Liver (tissue), 9 donors: ENCODE data around the gene CALML5. TPM values are rescaled to one million over a fixed set of nuclear protein-coding genes. Genes with fewer than 3 reads are reported as not detected.

Experiments used
- DNase-seq: peaks from one replicate; pipeline ENCODE4 v3.0.0-alpha.2; 2017; ENCODE audit warnings: low spot score
- H3K27ac ChIP-seq, 2 donors: one replicate each; pipeline ENCODE4 v1.7.0; 2013; ENCODE audit warnings: inconsistent platforms in 2 of 2, low read length in 2 of 2, control low read depth in 1 of 2, low read depth in 1 of 2, mild to moderate bottlenecking in 1 of 2
- H3K27me3 ChIP-seq, 4 donors: one replicate each; pipeline versions ENCODE4 v1.6.1 to v1.7.0; 2013; ENCODE audit warnings: low read length in 3 of 4, inconsistent platforms in 1 of 4, mild to moderate bottlenecking in 1 of 4, moderate library complexity in 1 of 4; ENCODE audit not compliant: control insufficient read depth in 4 of 4, insufficient read depth in 4 of 4
- H3K36me3 ChIP-seq, 4 donors: one replicate each; pipeline versions ENCODE4 v1.6.1 to v1.7.0; 2013; ENCODE audit warnings: low read length in 3 of 4, mild to moderate bottlenecking in 3 of 4, low read depth in 1 of 4, moderate library complexity in 1 of 4; ENCODE audit not compliant: control insufficient read depth in 4 of 4, insufficient read depth in 3 of 4
- H3K4me1 ChIP-seq, 4 donors: one replicate each; pipeline versions ENCODE4 v1.6.1 to v1.7.0; 2013; ENCODE audit warnings: low read length in 3 of 4, mild to moderate bottlenecking in 3 of 4, moderate library complexity in 1 of 4; ENCODE audit not compliant: control insufficient read depth in 4 of 4, insufficient read depth in 4 of 4
- H3K4me3 ChIP-seq, 3 donors: one replicate each; pipeline versions ENCODE4 v1.6.1 to v1.7.0; 2013; ENCODE audit warnings: low read length in 3 of 3, control low read depth in 1 of 3, low read depth in 1 of 3, mild to moderate bottlenecking in 1 of 3
- H3K9ac ChIP-seq, 2 donors: one replicate each; pipeline ENCODE4 v1.7.0; 2013; ENCODE audit warnings: low read length in 2 of 2, mild to moderate bottlenecking in 2 of 2, moderate library complexity in 2 of 2, control low read depth in 1 of 2, low read depth in 1 of 2
- H3K9me3 ChIP-seq, 4 donors: one replicate each; pipeline versions ENCODE4 v1.6.1 to v1.7.0; 2013; ENCODE audit warnings: low read length in 3 of 4; ENCODE audit not compliant: control insufficient read depth in 4 of 4
- EGR1 ChIP-seq, 2 donors: IDR thresholded peaks; 2 replicates each; pipeline ENCODE4 v1.6.1; 2016 to 2018; ENCODE audit warnings: antibody characterized with exemption in 2 of 2, low read depth in 2 of 2
- FOXA1 ChIP-seq: IDR thresholded peaks from 2 replicates; pipeline ENCODE4 v1.6.1; 2016; ENCODE audit warnings: antibody characterized with exemption
- FOXA2 ChIP-seq: IDR thresholded peaks from 2 replicates; pipeline ENCODE4 v1.6.1; 2016; ENCODE audit warnings: antibody characterized with exemption
- GABPA ChIP-seq, 2 donors: IDR thresholded peaks in 1 of 2; conservative IDR thresholded peaks in 1 of 2; 2 replicates each; pipeline ENCODE4 v1.6.1; 2016; ENCODE audit warnings: antibody characterized with exemption in 2 of 2, mild to moderate bottlenecking in 1 of 2, moderate library complexity in 1 of 2
- HNF4A ChIP-seq, 2 donors: conservative IDR thresholded peaks; 2 replicates each; pipeline ENCODE4 v1.6.1; 2016; ENCODE audit warnings: antibody characterized with exemption in 2 of 2, mild to moderate bottlenecking in 2 of 2
- HNF4G ChIP-seq: IDR thresholded peaks from 2 replicates; pipeline ENCODE4 v1.6.1; 2016; ENCODE audit warnings: antibody characterized with exemption
- NR2F2 ChIP-seq: IDR thresholded peaks from 2 replicates; pipeline ENCODE4 v1.6.1; 2016; ENCODE audit warnings: antibody characterized with exemption
- RAD21 ChIP-seq, 2 donors: IDR thresholded peaks; 2 replicates each; pipeline ENCODE4 v1.6.1; 2016; ENCODE audit warnings: antibody characterized with exemption in 2 of 2, mild to moderate bottlenecking in 2 of 2
- RXRA ChIP-seq, 2 donors: IDR thresholded peaks; 2 replicates each; pipeline ENCODE4 v1.6.1; 2017 to 2018; ENCODE audit warnings: antibody characterized with exemption in 2 of 2, mild to moderate bottlenecking in 1 of 2
- SP1 ChIP-seq: IDR thresholded peaks from 2 replicates; pipeline ENCODE4 v1.6.1; 2018; ENCODE audit warnings: antibody characterized with exemption, mild to moderate bottlenecking
- YY1 ChIP-seq: IDR thresholded peaks from 2 replicates; pipeline ENCODE4 v1.6.1; 2016; ENCODE audit warnings: antibody characterized with exemption, mild to moderate bottlenecking
- WGBS: extraction: QIAGEN DNeasy Blood & Tissue Kit; methylation state at CpG from one replicate; pipeline ENCODE4 v1.1.7; 2013; 5-methylcytosine and 5-hydroxymethylcytosine counted together
- polyA plus RNA-seq, 2 donors: library from polyadenylated mRNA; stranded (reverse) in 1 of 2; unstranded in 1 of 2; fragments of 200-250 nt in 1 of 2; fragments of >200 nt in 1 of 2; fragmentation: Nextera tagmentation in 1 of 2; extraction: Ambion mirVana in 1 of 2; gene quantifications; one replicate each; pipeline versions ENCODE4 v1.2.1 to v1.2.3, GENCODE V29; 2013 to 2015
- total RNA-seq, 2 donors: library from RNA; depleted of rRNA; stranded (reverse); fragments of >200 nt; gene quantifications; one replicate each; pipeline ENCODE4 v1.2.3, GENCODE V29; 2014
- TF ChIP-seq, protein P1 (sequence below): IDR thresholded peaks from 2 replicates; pipeline ENCODE4 v1.6.1; 2016; ENCODE audit warnings: antibody characterized with exemption
- TF ChIP-seq, protein P2 (sequence below): IDR thresholded peaks from 2 replicates; pipeline ENCODE4 v1.6.1; 2016; ENCODE audit warnings: antibody characterized with exemption
- TF ChIP-seq, protein P3 (sequence below): IDR thresholded peaks from 2 replicates; pipeline ENCODE4 v1.6.1; 2016; ENCODE audit warnings: antibody characterized with exemption, mild to moderate bottlenecking
- TF ChIP-seq, protein P4 (sequence below): IDR thresholded peaks from 2 replicates; pipeline ENCODE4 v1.6.1; 2016; ENCODE audit warnings: antibody characterized with exemption
- TF ChIP-seq, protein P5 (sequence below): fragments of 150-350 bp; IDR thresholded peaks from 2 replicates; pipeline ENCODE4 v1.5.1; 2017; ENCODE audit warnings: improper control_type of control experiment, low read depth, low read length; ENCODE audit not compliant: missing input control
- donor health status: healthy.
- donor health status: healthy.
- donor health status: healthy.
- donor health status: healthy.
- donor health status: healthy.

Gene CALML5
- total and polyA plus RNA-seq, 4 donors: not detected

DNA sequence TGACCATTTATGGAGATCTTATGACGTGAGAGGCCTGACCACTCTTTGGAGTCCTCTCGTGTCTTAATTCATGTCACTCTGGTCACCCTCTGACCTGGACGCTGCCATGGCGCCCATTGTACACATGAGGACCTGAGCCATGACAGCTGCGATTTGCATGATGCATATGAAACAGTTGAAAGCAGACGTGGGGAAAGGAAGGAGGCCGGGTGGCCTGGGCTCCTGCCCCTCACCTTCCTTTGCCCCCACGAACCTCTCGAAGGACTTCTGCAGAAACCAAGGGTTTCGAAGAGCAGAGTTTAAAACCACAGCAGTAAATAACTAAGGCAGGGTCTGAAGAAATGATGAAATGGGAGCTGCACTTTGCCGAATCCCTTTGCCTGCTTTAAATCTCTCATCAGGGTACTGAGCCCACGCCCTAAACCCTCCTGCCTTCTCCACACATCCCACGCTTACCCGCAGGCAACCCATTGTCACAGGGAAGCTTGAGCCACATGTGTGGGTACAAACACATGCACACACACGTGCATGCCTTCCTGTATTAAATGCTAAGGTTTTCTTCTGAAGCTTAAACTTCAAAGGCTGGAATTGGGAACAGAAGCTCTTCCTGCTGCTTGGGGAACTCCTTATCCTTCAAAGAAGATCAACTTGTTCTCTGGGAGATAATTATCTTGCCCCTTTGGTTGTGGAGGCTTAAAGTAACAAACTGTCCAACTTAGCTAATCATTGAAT, 13.7 kb upstream of the CALML5 start (continued):
- TF ChIP-seq, protein P1, sequence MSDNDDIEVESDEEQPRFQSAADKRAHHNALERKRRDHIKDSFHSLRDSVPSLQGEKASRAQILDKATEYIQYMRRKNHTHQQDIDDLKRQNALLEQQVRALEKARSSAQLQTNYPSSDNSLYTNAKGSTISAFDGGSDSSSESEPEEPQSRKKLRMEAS: no peak
- TF ChIP-seq, protein P2, sequence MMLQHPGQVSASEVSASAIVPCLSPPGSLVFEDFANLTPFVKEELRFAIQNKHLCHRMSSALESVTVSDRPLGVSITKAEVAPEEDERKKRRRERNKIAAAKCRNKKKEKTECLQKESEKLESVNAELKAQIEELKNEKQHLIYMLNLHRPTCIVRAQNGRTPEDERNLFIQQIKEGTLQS: no peak

DNA sequence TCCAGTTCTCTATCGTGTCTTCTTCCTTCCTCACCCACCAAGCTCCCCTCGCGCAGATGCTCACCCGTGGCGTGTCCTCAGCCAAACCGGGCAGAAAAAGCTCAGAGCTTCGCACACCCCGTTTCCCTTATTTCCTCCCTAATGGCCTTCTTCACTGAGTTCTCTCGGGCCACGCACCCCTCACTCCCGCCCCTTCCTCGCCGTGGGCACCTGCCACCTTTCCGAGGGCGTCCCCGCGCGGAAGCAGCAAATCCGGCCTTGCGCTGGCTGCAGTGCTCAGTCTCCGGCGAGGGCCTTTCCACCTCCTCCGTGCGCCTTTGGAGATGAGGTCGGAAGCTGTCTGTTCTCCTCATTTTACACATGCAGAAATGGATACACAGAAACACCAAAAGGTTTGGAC, 13.0 kb upstream of the CALML5 start:
- H3K27ac ChIP-seq: no peak overlapping the region
- H3K4me1 ChIP-seq: peaks cover under 1 to 4% (median 3%) of the 10 kb centered on the region in 4 donors
- H3K9ac ChIP-seq: no peak overlapping the region
- DNase-seq: no peak
- H3K36me3 ChIP-seq: no peaks in the 10 kb centered on the region
- WGBS: 94% methylated on average over 25 of the region's 25 CpGs
- H3K9me3 ChIP-seq: no peaks in the 10 kb centered on the region
- H3K4me3 ChIP-seq: no peak overlapping the region
- no peaks in the 10 kb centered on the region for H3K27me3 ChIP-seq
- TF ChIP-seq, protein P3, sequence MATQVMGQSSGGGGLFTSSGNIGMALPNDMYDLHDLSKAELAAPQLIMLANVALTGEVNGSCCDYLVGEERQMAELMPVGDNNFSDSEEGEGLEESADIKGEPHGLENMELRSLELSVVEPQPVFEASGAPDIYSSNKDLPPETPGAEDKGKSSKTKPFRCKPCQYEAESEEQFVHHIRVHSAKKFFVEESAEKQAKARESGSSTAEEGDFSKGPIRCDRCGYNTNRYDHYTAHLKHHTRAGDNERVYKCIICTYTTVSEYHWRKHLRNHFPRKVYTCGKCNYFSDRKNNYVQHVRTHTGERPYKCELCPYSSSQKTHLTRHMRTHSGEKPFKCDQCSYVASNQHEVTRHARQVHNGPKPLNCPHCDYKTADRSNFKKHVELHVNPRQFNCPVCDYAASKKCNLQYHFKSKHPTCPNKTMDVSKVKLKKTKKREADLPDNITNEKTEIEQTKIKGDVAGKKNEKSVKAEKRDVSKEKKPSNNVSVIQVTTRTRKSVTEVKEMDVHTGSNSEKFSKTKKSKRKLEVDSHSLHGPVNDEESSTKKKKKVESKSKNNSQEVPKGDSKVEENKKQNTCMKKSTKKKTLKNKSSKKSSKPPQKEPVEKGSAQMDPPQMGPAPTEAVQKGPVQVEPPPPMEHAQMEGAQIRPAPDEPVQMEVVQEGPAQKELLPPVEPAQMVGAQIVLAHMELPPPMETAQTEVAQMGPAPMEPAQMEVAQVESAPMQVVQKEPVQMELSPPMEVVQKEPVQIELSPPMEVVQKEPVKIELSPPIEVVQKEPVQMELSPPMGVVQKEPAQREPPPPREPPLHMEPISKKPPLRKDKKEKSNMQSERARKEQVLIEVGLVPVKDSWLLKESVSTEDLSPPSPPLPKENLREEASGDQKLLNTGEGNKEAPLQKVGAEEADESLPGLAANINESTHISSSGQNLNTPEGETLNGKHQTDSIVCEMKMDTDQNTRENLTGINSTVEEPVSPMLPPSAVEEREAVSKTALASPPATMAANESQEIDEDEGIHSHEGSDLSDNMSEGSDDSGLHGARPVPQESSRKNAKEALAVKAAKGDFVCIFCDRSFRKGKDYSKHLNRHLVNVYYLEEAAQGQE: no peak
- no peak for TF ChIP-seq NR2F2
- TF ChIP-seq RXRA (IDR thresholded peaks at IDR 0.05): no peak
- no peak for TF ChIP-seq HNF4G
- no peak for TF ChIP-seq GABPA (IDR thresholded peaks at IDR 0.05 in 1 of 2, conservative IDR thresholded peaks at IDR 0.05 in 1 of 2)
- no peak for TF ChIP-seq FOXA2
- no peak for TF ChIP-seq RAD21 (IDR thresholded peaks at IDR 0.05)
- TF ChIP-seq FOXA1: no peak
- TF ChIP-seq YY1: no peak
- TF ChIP-seq, protein P1: no peak
- TF ChIP-seq EGR1 (IDR thresholded peaks at IDR 0.05; ENCODE audit: low read depth in 2 of 2): no peak
- TF ChIP-seq HNF4A (conservative IDR thresholded peaks at IDR 0.05): no peak
- TF ChIP-seq, protein P2: no peak
- TF ChIP-seq, protein P4, sequence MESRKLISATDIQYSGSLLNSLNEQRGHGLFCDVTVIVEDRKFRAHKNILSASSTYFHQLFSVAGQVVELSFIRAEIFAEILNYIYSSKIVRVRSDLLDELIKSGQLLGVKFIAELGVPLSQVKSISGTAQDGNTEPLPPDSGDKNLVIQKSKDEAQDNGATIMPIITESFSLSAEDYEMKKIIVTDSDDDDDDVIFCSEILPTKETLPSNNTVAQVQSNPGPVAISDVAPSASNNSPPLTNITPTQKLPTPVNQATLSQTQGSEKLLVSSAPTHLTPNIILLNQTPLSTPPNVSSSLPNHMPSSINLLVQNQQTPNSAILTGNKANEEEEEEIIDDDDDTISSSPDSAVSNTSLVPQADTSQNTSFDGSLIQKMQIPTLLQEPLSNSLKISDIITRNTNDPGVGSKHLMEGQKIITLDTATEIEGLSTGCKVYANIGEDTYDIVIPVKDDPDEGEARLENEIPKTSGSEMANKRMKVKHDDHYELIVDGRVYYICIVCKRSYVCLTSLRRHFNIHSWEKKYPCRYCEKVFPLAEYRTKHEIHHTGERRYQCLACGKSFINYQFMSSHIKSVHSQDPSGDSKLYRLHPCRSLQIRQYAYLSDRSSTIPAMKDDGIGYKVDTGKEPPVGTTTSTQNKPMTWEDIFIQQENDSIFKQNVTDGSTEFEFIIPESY: no peak
- TF ChIP-seq SP1: no peak
- TF ChIP-seq, protein P5, sequence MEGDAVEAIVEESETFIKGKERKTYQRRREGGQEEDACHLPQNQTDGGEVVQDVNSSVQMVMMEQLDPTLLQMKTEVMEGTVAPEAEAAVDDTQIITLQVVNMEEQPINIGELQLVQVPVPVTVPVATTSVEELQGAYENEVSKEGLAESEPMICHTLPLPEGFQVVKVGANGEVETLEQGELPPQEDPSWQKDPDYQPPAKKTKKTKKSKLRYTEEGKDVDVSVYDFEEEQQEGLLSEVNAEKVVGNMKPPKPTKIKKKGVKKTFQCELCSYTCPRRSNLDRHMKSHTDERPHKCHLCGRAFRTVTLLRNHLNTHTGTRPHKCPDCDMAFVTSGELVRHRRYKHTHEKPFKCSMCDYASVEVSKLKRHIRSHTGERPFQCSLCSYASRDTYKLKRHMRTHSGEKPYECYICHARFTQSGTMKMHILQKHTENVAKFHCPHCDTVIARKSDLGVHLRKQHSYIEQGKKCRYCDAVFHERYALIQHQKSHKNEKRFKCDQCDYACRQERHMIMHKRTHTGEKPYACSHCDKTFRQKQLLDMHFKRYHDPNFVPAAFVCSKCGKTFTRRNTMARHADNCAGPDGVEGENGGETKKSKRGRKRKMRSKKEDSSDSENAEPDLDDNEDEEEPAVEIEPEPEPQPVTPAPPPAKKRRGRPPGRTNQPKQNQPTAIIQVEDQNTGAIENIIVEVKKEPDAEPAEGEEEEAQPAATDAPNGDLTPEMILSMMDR: no peak
